ENCODE results near the gene CENPB.

Gene CENPB

DNA sequence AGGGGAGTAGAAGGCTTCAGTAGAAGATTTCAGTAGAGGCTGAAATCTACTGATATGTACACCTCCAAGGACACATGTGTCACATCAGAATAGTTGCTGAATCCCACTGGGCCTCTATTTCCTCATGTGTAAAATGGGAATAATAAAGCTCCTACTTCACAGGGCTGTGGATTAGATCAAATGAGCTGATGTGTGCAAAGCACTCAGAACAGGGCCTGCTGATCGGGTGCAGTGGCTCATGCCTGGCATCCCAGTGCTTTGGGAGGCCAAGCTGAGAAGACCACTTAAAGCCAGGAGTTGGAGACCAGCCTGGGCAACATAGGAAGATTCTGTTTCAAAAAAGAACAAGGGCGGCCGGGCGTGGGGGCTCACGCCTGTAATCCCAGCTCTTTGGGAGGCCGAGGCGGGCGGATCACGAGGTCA, 25.7 kb upstream of the CENPB start:
- Histone ChIP-seq H3K4me1 (peaks cover 22% of the 10 kb centered on the region), H3K9me3 (no peaks in the 10 kb centered on the region), H3K36me3 (no peaks in the 10 kb centered on the region), H3K27me3 (no peaks in the 10 kb centered on the region), H3K4me3 (ENCODE audit: low read depth, low read length) (no peak overlapping the region)
- DNase-seq = no peak
- TF ChIP-seq CTCF (IDR thresholded peaks at IDR 0.05; ENCODE audit: low read depth, low read length) = no peak

DNA sequence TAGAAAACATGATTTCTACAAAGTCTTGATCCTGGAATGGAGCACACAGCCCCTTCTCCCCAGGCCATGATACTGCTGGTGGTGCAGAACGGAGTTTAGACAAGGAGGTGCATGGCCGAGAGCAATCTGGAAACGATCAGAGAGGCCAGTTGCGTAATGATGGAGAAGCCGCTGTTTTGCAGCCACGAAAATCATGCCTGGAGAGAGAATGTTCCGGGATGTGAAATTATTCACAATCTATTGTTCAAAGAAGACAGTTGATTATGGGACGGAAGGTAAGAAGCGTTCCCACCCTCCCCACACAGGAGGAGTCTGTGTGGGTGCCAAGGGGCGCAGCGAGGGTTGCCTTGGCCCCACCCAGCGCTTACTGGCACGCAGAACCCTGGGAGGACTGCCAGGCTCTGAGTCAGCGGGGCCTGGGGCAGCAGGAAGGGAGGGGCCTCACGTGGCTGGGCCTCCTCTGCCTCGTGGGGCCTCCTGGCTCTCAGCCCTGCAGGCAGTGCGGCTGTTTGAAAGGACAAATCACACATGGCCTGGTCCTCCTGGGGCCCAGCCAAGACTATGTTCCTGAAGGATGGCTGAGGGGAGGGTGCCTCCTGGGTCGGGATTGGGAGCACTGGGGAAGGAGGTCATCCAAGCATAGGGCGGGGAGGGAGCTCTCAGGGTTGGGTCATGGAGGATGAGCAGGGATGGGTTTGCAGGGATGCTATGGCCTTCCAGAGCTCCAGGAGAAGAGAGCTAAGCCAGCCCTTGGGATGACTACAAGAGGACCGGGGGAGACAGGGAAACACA, 25.1 kb upstream of the CENPB start:
- no peaks in the 10 kb centered on the region for H3K9me3 ChIP-seq
- H3K4me3 ChIP-seq (ENCODE audit: low read depth, low read length) = peak overlapping the region; percentile 56
- DNase-seq = peak; percentile 99
- no peak for TF ChIP-seq CTCF (IDR thresholded peaks at IDR 0.05; ENCODE audit: low read depth, low read length)
- peaks cover 26% of the 10 kb centered on the region for H3K4me1 ChIP-seq
- no peaks in the 10 kb centered on the region for H3K36me3 ChIP-seq
- H3K27me3 ChIP-seq = no peaks in the 10 kb centered on the region

GRCh38 chr20:3808544-3808943, 22.0 kb upstream of the CENPB start:
- Histone ChIP-seq H3K27me3 (no peaks in the 10 kb centered on the region), H3K36me3 (peaks cover 28% of the 10 kb centered on the region), H3K4me3 (ENCODE audit: low read depth, low read length) (no peak overlapping the region), H3K4me1 (peaks cover 25% of the 10 kb centered on the region), H3K9me3 (no peaks in the 10 kb centered on the region)
- no peak for TF ChIP-seq CTCF (IDR thresholded peaks at IDR 0.05; ENCODE audit: low read depth, low read length)
- no peak for DNase-seq

DNA sequence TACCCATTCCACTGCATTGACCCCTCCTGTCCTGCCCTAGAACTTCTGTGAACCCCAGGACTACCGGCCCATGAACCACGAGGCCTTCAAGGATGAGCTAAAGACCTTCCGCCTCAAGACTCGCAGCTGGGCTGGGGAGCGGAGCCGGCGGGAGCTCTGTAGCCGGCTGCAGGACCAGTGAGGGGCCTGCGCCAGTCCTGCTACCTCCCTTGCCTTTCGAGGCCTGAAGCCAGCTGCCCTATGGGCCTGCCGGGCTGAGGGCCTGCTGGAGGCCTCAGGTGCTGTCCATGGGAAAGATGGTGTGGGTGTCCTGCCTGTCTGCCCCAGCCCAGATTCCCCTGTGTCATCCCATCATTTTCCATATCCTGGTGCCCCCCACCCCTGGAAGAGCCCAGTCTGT, 18.2 kb upstream of the CENPB start:
- no peak for TF ChIP-seq CTCF (IDR thresholded peaks at IDR 0.05; ENCODE audit: low read depth, low read length)
- Histone ChIP-seq H3K36me3 (peaks cover 62% of the 10 kb centered on the region), H3K4me3 (ENCODE audit: low read depth, low read length) (no peak overlapping the region), H3K9me3 (no peaks in the 10 kb centered on the region), H3K27me3 (no peaks in the 10 kb centered on the region), H3K4me1 (peaks cover 30% of the 10 kb centered on the region)
- no peak for DNase-seq

GRCh38 chr20:3804254-3804751, 17.8 kb upstream of the CENPB start:
- no peak overlapping the region for H3K4me3 ChIP-seq (ENCODE audit: low read depth, low read length)
- TF ChIP-seq CTCF (IDR thresholded peaks at IDR 0.05; ENCODE audit: low read depth, low read length) = no peak
- H3K27me3 ChIP-seq = no peaks in the 10 kb centered on the region
- no peak for DNase-seq
- no peaks in the 10 kb centered on the region for H3K9me3 ChIP-seq
- peaks cover 34% of the 10 kb centered on the region for H3K4me1 ChIP-seq
- H3K36me3 ChIP-seq = peaks cover 62% of the 10 kb centered on the region

GRCh38 chr20:3803854-3804253, 17.3 kb upstream of the CENPB start:
- Histone ChIP-seq H3K4me1 (peaks cover 39% of the 10 kb centered on the region), H3K36me3 (peaks cover 65% of the 10 kb centered on the region), H3K9me3 (no peaks in the 10 kb centered on the region), H3K27me3 (no peaks in the 10 kb centered on the region), H3K4me3 (ENCODE audit: low read depth, low read length) (no peak overlapping the region)
- no peak for TF ChIP-seq CTCF (IDR thresholded peaks at IDR 0.05; ENCODE audit: low read depth, low read length)
- DNase-seq = no peak

Data from BE2C (cell line).